ENCODE measurements around the gene OR4D2.

GRCh38 chr17:58117382-58117781 is 49.4 kb upstream of the OR4D2 start:
- no peak for TF ChIP-seq CTCF (IDR thresholded peaks at IDR 0.05)
- no peak for TF ChIP-seq ZFX (IDR thresholded peaks at IDR 0.05; ENCODE audit: borderline replicate concordance)

Data from 22Rv1 (cell line).